Ammon's horn (tissue), 1 donor: ENCODE results near the gene DNAJC5.
"Not testable (repeated sequence)": the region's sequence is repeated elsewhere in the genome, so short reads cannot be mapped to it uniquely, and the experiment has no call there.

Source experiments
- DNase-seq: peaks from one replicate; pipeline ENCODE4 v3.0.0-alpha.2; 2016; ENCODE audit warnings: low spot score

Gene DNAJC5

GRCh38 chr20:63861365-63861934 is 33.5 kb upstream of the DNAJC5 start, which contains the start of gene ABHD16B:
Gene ABHD16B, plus strand, starts transcription at chr20:63861498. Its CDS starts 43 bp downstream, at chr20:63861541.
- DNase-seq, result no peak

- DNase-seq, result no peak
Observed at GRCh38 chr20:63861981-63862901, 32.7 kb upstream of the DNAJC5 start.

GRCh38 chr20:63863021-63863797 is 31.7 kb upstream of the DNAJC5 start:
- DNase-seq, result no peak

GRCh38 chr20:63863798-63864544 is 31.0 kb upstream of the DNAJC5 start:
- DNase-seq, result peak; percentile 87

GRCh38 chr20:63864545-63864977 is 30.4 kb upstream of the DNAJC5 start:
- DNase-seq, result no peak

GRCh38 chr20:63864978-63865640 is 29.8 kb upstream of the DNAJC5 start, which contains the start of gene TPD52L2:
Gene TPD52L2, plus strand, starts transcription at chr20:63865270. Its CDS starts 96 bp downstream, at chr20:63865366.
- peak; percentile 99 for DNase-seq

- not testable (repeated sequence) for DNase-seq
Observed at GRCh38 chr20:63867042-63867441, 27.9 kb upstream of the DNAJC5 start.

GRCh38 chr20:63868264-63868663 is 26.7 kb upstream of the DNAJC5 start:
- no peak for DNase-seq

- peak; percentile 68 for DNase-seq
Observed at GRCh38 chr20:63873477-63873971, 21.4 kb upstream of the DNAJC5 start.

GRCh38 chr20:63874241-63874640 is 20.7 kb upstream of the DNAJC5 start:
- DNase-seq, result not testable (repeated sequence)

GRCh38 chr20:63876489-63877036 is 18.4 kb upstream of the DNAJC5 start:
- DNase-seq, result no peak

- DNase-seq, result no peak
Observed at GRCh38 chr20:63877755-63878470, 17.0 kb upstream of the DNAJC5 start.

GRCh38 chr20:63878899-63879663 is 15.8 kb upstream of the DNAJC5 start:
- DNase-seq, result no peak

- not testable (repeated sequence) for DNase-seq
Observed at GRCh38 chr20:63880901-63881300, 14.0 kb upstream of the DNAJC5 start.

GRCh38 chr20:63881451-63882226 is 13.3 kb upstream of the DNAJC5 start:
- DNase-seq, result no peak

GRCh38 chr20:63882257-63883200 is 12.4 kb upstream of the DNAJC5 start:
- DNase-seq, result no peak

GRCh38 chr20:63883201-63883593 is 11.7 kb upstream of the DNAJC5 start:
- DNase-seq, result no peak
